K562 (cell line): Measurements from ENCODE around the gene LRRC1. TPM values are rescaled to one million over a fixed set of nuclear protein-coding genes. Genes with fewer than 3 reads are reported as not detected.

Source experiments
- ATAC-seq: fragments of 200-7000 bp; cut with Tn5 transposase; 3 replicates; pipeline ENCODE4 v1.9.1; 2020; ENCODE audit warnings: moderate library complexity
- BruUV-seq: library from RNA; stranded (reverse); fragments of 400-500 nt; replicated peaks from 2 replicates; lab custom pipeline; 2021; lab: Mats Ljungman, UMichigan
- CTCF ChIA-PET: fragments of 300-600 bp; formaldehyde crosslinking; extraction: SDS; loops from one replicate; lab custom pipeline; 2021; ENCODE audit warnings: low intra/inter-chr PET ratio; lab: Yijun Ruan, JAX
- POLR2A ChIA-PET: fragments of 300-600, 350-650 bp; sonication (Branson Sonifier 250); formaldehyde crosslinking; extraction: SDS; loops from one replicate; lab custom pipeline; 2021; ENCODE audit warnings: antibody characterized with exemption, inconsistent platforms; lab: Yijun Ruan, JAX
- DNase-seq, 4 experiments: peaks; one replicate each; pipeline versions ENCODE4 v3.0.0 to v3.0.0-alpha.2; 2011 to 2018; ENCODE audit warnings: low spot score in 3 of 4, mixed read lengths in 3 of 4; ENCODE audit errors: extremely low read depth in 1 of 4
- FAIRE-seq: peaks from 2 replicates; lab custom pipeline; 2011; peaks lifted over from hg19 to GRCh38; lab: Jason Lieb, UNC
- H2AFZ ChIP-seq: 2 replicates; pipeline ENCODE4 v1.6.0; 2011; ENCODE audit warnings: low read depth, low read length, control low read depth, inconsistent platforms
- H3K27ac ChIP-seq: fragments of 200-600 bp; 3 replicates; pipeline ENCODE4 v1.8.0; 2011; ENCODE audit warnings: low read depth, mild to moderate bottlenecking, control low read depth, inconsistent platforms, low read length, moderate library complexity, mixed read lengths; ENCODE audit errors: extremely low read depth
- H3K27me3 ChIP-seq, 2 experiments: fragments of 300-600 bp in 1 of 2; 2 replicates in 1 of 2; 3 replicates in 1 of 2; pipeline versions ENCODE4 v1.6.0 to v1.8.0; 2011; ENCODE audit warnings: inconsistent platforms in 2 of 2, low read length in 2 of 2, mild to moderate bottlenecking in 1 of 2, mixed read lengths in 1 of 2, moderate library complexity in 1 of 2; ENCODE audit not compliant: control insufficient read depth in 2 of 2, insufficient read depth in 2 of 2
- H3K36me3 ChIP-seq: fragments of 300-600 bp; 3 replicates; pipeline ENCODE4 v1.8.0; 2011; ENCODE audit warnings: mild to moderate bottlenecking, low read length, inconsistent platforms; ENCODE audit not compliant: control insufficient read depth, insufficient read depth
- H3K4me1 ChIP-seq, 2 experiments: fragments of 200-600 bp in 1 of 2; replicated peaks in 1 of 2; 2 replicates in 1 of 2; 3 replicates in 1 of 2; pipeline versions ENCODE4 v1.5.1 to v1.8.0; 2011; ENCODE audit warnings: inconsistent platforms in 2 of 2, low read length in 2 of 2, mild to moderate bottlenecking in 1 of 2, mixed read lengths in 1 of 2, moderate library complexity in 1 of 2; ENCODE audit not compliant: control insufficient read depth in 2 of 2, insufficient read depth in 2 of 2
- H3K4me2 ChIP-seq: 2 replicates; pipeline ENCODE4 v1.6.1; 2011; ENCODE audit warnings: low read length, control low read depth, inconsistent platforms, mixed read lengths; ENCODE audit not compliant: insufficient read depth
- H3K4me3 ChIP-seq: fragments of 200-600 bp; sonication (generic), shearing (Covaris generic); 2 replicates; pipeline ENCODE4 v1.5.1; 2016; ENCODE audit warnings: control low read depth, inconsistent platforms
- H3K79me2 ChIP-seq: fragments of 200-600 bp; 3 replicates; pipeline ENCODE4 v1.8.0; 2011; ENCODE audit warnings: low read length, inconsistent platforms; ENCODE audit not compliant: control insufficient read depth, insufficient read depth
- H3K9ac ChIP-seq, 2 experiments: 2 replicates each; pipeline versions ENCODE4 v1.6.0 to v1.6.1; 2011; ENCODE audit warnings: low read depth in 2 of 2, low read length in 2 of 2, control low read depth in 1 of 2, inconsistent platforms in 1 of 2, mild to moderate bottlenecking in 1 of 2, mixed read lengths in 1 of 2; ENCODE audit not compliant: insufficient read depth in 1 of 2
- H3K9me1 ChIP-seq: one replicate; pipeline ENCODE4 v1.6.0; 2011; ENCODE audit warnings: inconsistent platforms, mild to moderate bottlenecking, low read length, moderate library complexity; ENCODE audit not compliant: control insufficient read depth, insufficient read depth
- H3K9me3 ChIP-seq: replicated peaks from 2 replicates; pipeline ENCODE4 v1.5.1; 2011; ENCODE audit warnings: low read depth, low read length, inconsistent platforms; ENCODE audit not compliant: control insufficient read depth, insufficient read depth
- H4K20me1 ChIP-seq: replicated peaks from 2 replicates; pipeline ENCODE4 v1.6.1; 2011; ENCODE audit warnings: low read length, inconsistent platforms, mixed read lengths; ENCODE audit not compliant: control insufficient read depth, insufficient read depth
- AFF1 ChIP-seq, 2 experiments: fragments of 450-650 bp; IDR thresholded peaks; 2 replicates each; pipeline ENCODE4 v1.6.1; 2018; ENCODE audit warnings: mild to moderate bottlenecking in 2 of 2, low read depth in 1 of 2; ENCODE audit not compliant: partially characterized antibody in 2 of 2
- ASH1L ChIP-seq: fragments of 450-650 bp; IDR thresholded peaks from 2 replicates; pipeline ENCODE4 v1.6.1; 2018; ENCODE audit warnings: borderline replicate concordance, mild to moderate bottlenecking, low read depth; ENCODE audit not compliant: partially characterized antibody
- DNMT1 ChIP-seq: fragments of 450-650 bp; IDR thresholded peaks from 2 replicates; pipeline ENCODE4 v1.6.1; 2016; ENCODE audit warnings: antibody characterized with exemption, mild to moderate bottlenecking
- ELF2 ChIP-seq: fragments of 250-450 bp; sonication (Bioruptor Pico); IDR thresholded peaks from 2 replicates; pipeline ENCODE4 v1.5.0; 2021; ENCODE audit warnings: mild to moderate bottlenecking
- HDAC1 ChIP-seq, 2 experiments: fragments of 450-650 bp; IDR thresholded peaks; 2 replicates each; pipeline ENCODE4 v1.6.1; 2016 to 2017; ENCODE audit warnings: inconsistent platforms in 1 of 2, mild to moderate bottlenecking in 1 of 2, moderate library complexity in 1 of 2
- MYBL2 ChIP-seq, 2 experiments: fragments of 450-650 bp in 1 of 2; sonication (generic) in 1 of 2; formaldehyde crosslinking in 1 of 2; IDR thresholded peaks; 2 replicates each; pipeline versions ENCODE4 v1.6.1 to v1.8.1; 2017 to 2022; ENCODE audit warnings: borderline replicate concordance in 1 of 2, inconsistent platforms in 1 of 2, low read depth in 1 of 2, mild to moderate bottlenecking in 1 of 2, missing genetic modification reagents in 1 of 2, moderate library complexity in 1 of 2
- PHF20 ChIP-seq: fragments of 450-650 bp; IDR thresholded peaks from 2 replicates; pipeline ENCODE4 v1.6.1; 2018; ENCODE audit not compliant: partially characterized antibody
- RUNX1 ChIP-seq: sonication (generic); IDR thresholded peaks from 2 replicates; pipeline ENCODE4 v1.6.1; 2016; ENCODE audit warnings: antibody characterized with exemption, low read depth
- SAP30 ChIP-seq: fragments of 200-600 bp; sonication (generic); IDR thresholded peaks from 2 replicates; pipeline ENCODE4 v1.6.1; 2012; ENCODE audit warnings: borderline replicate concordance, low read depth, mild to moderate bottlenecking, moderate library complexity, low read length, control low read depth, inconsistent platforms; ENCODE audit not compliant: insufficient read depth, poor library complexity, severe bottlenecking
- SREBF2 ChIP-seq: sonication (generic); formaldehyde crosslinking; IDR thresholded peaks from 2 replicates; pipeline ENCODE4 v1.4.0; 2020; ENCODE audit warnings: mild to moderate bottlenecking, missing genetic modification reagents
- THRB ChIP-seq: fragments of 450-650 bp; formaldehyde crosslinking; conservative IDR thresholded peaks from 2 replicates; pipeline ENCODE4 v1.4.0; 2022; ENCODE audit warnings: mild to moderate bottlenecking, missing genetic modification characterization
- ZEB2 ChIP-seq: fragments of 450-650 bp; IDR thresholded peaks from 2 replicates; pipeline ENCODE4 v1.6.1; 2016
- ZNF740 ChIP-seq, 3 experiments: fragments of 200-800 bp in 1 of 3; sonication (Bioruptor generic) in 1 of 3; sonication (generic) in 1 of 3; formaldehyde crosslinking in 1 of 3; IDR thresholded peaks; 2 replicates each; pipeline versions ENCODE4 v1.6.1 to v1.8.0; 2016 to 2022; ENCODE audit warnings: mild to moderate bottlenecking in 2 of 3, missing compliant biosample characterization in 2 of 3, missing genetic modification characterization in 2 of 3, missing genetic modification reagents in 1 of 3
- in situ Hi-C: fragments of 300-500 bp; cut with MboI; formaldehyde crosslinking; loops from 4 replicates; pipeline ENCODE4 v1.15.0; 2018; ENCODE audit warnings: inconsistent platforms, mixed read lengths
- intact Hi-C: fragments of 100-400 bp; cut with micrococcal nuclease; formaldehyde crosslinking; loops from 2 replicates; pipeline ENCODE4 v1.14.2; 2022
- polyA plus RNA-seq, 8 experiments: library from polyadenylated mRNA; depleted of rRNA in 4 of 8; stranded (reverse) in 5 of 8; unstranded in 3 of 8; fragments of >200 nt; fragmentation: Nextera tagmentation in 2 of 8; fragmentation: Illumina TruSeq in 1 of 8; extraction: Ambion mirVana in 2 of 8; extraction: Trizol in 1 of 8; gene quantifications; 2 replicates each; pipeline versions ENCODE4 v1.2.1 to v1.2.3, GENCODE V29; 2011 to 2014; ENCODE audit warnings: inconsistent platforms in 1 of 8, missing spikeins in 1 of 8
- total RNA-seq, 7 experiments: library from RNA; depleted of rRNA in 6 of 7; stranded (reverse); fragments of >200 nt in 6 of 7; fragmentation: Illumina TruSeq in 2 of 7; extraction: Trizol in 2 of 7; gene quantifications; 2 replicates each; pipeline versions ENCODE4 v1.2.1 to v1.2.3, GENCODE V29; 2011 to 2021; ENCODE audit warnings: low replicate concordance in 1 of 7

The LRRC1 gene
- total and polyA plus RNA-seq, 9 of the 15 experiments (the other 6 are each of a cell fraction or from before 2014, with no cell fraction given): not detected

GRCh38 chr6:53766930-53767329, 27.9 kb upstream of the LRRC1 start:
- no peak overlapping the region for H3K9ac ChIP-seq
- CTCF ChIA-PET: no interaction called here
- BruUV-seq: no TSS peak

More at GRCh38 chr6:53766930-53767329, 27.9 kb upstream of the LRRC1 start:
- Histone ChIP-seq H3K36me3 (no peaks in the 10 kb centered on the region), H3K27me3 (no peaks in the 10 kb centered on the region), H2AFZ (no peak overlapping the region), H3K4me1 (no peaks in the 10 kb centered on the region), H3K9me1 (no peaks in the 10 kb centered on the region), H3K4me3 (no peak overlapping the region), H3K27ac (no peak overlapping the region), H3K9me3 (no peaks in the 10 kb centered on the region), H3K79me2 (no peaks in the 10 kb centered on the region), H4K20me1 (no peaks in the 10 kb centered on the region), H3K4me2 (no peak overlapping the region)
- DNase-seq (no peak), ATAC-seq (no peak), FAIRE-seq (no peak)
- POLR2A ChIA-PET: no interaction called here
- intact Hi-C loops: no loop called here
- TF ChIP-seq SREBF2: no peak
- TF ChIP-seq SAP30: no peak
- TF ChIP-seq PHF20: no peak
- TF ChIP-seq THRB (CRISPR knock-in tag): no peak
- no peak for TF ChIP-seq MYBL2 (IDR thresholded peaks at IDR 0.05; ENCODE audit: low read depth)
- no peak for TF ChIP-seq MYBL2 (CRISPR knock-in tag; IDR thresholded peaks at IDR 0.05; ENCODE audit: borderline replicate concordance)
- TF ChIP-seq HDAC1 (IDR thresholded peaks at IDR 0.05): no peak
- no peak for TF ChIP-seq AFF1 (IDR thresholded peaks at IDR 0.05; ENCODE audit: low read depth in 1 of 2, partially characterized antibody in 2 of 2)
- no peak for TF ChIP-seq ELF2 (CRISPR knock-in tag)
- TF ChIP-seq DNMT1: no peak
- no peak for TF ChIP-seq ZNF740 (CRISPR knock-in tag; IDR thresholded peaks at IDR 0.05)
- no peak for TF ChIP-seq ZNF740 (tag; IDR thresholded peaks at IDR 0.05)
- no peak for TF ChIP-seq RUNX1
- TF ChIP-seq ZEB2: no peak
- no peak for TF ChIP-seq ASH1L
- in situ Hi-C loops: no loop called here
